ENCODE results near the gene RWDD1.

DNA sequence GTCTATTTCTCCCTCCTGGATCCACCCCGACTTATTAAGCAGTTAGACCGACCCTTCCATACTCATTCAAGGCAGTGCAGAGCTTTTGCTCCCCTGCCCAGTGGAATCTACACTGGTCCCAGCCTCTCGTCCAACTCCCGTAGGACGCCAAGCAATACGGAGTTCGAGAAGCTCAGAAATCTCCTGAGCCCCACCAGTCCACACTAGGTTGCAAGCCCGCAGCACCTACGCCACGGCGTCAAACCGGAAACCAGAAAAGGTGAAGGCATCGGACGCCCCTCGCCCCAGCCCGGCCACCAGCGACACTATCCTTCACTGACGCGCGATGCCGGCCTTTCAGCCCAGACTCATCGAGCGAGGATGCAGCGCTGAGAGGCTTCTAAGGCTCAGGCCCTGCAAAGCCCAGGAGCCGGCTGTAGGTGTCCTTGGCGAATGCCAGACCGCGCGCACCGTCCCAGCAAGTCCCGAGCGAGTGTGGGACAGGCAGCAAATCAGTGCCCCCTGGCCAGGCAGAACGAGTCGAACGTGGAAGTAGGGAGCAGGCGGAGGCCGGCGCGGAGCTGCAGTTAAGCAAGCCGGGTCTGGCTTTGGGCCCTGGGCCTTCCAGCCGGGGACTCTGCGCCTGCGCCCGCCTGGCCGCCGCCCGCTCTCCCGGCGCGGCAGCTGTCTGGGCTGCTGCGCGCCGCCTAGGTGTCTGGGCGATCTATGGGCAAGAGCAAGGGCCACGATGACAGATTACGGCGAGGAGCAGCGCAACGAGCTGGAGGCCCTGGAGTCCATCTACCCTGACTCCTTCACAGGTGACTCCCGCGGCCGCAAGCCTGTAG, at the start of gene RWDD1:
- TF ChIP-seq, protein P1, sequence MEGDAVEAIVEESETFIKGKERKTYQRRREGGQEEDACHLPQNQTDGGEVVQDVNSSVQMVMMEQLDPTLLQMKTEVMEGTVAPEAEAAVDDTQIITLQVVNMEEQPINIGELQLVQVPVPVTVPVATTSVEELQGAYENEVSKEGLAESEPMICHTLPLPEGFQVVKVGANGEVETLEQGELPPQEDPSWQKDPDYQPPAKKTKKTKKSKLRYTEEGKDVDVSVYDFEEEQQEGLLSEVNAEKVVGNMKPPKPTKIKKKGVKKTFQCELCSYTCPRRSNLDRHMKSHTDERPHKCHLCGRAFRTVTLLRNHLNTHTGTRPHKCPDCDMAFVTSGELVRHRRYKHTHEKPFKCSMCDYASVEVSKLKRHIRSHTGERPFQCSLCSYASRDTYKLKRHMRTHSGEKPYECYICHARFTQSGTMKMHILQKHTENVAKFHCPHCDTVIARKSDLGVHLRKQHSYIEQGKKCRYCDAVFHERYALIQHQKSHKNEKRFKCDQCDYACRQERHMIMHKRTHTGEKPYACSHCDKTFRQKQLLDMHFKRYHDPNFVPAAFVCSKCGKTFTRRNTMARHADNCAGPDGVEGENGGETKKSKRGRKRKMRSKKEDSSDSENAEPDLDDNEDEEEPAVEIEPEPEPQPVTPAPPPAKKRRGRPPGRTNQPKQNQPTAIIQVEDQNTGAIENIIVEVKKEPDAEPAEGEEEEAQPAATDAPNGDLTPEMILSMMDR (IDR thresholded peaks at IDR 0.05; ENCODE audit: low read depth, low read length), result no peak
- no peak for TF ChIP-seq EZH2phosphoT487 (IDR thresholded peaks at IDR 0.05; ENCODE audit: low read depth)
